H1 (cell line): Measurements from ENCODE around the gene ACAP3. TPM values are rescaled to one million over a fixed set of nuclear protein-coding genes. Genes with fewer than 3 reads are reported as not detected.
A peak's percentile ranks its signal among the peaks of the same experiment; 100 is the strongest.

Experiments used
- CTCF ChIA-PET: fragments of 300-600 bp; sonication (Branson Sonifier 250); formaldehyde crosslinking; loops from one replicate; lab custom pipeline; 2021; ENCODE audit not compliant: partially characterized antibody; lab: Charles Lee
- POLR2A ChIA-PET: fragments of 300-600 bp; sonication (Branson Sonifier 250); formaldehyde crosslinking; loops from one replicate; lab custom pipeline; 2021; ENCODE audit warnings: inconsistent platforms; ENCODE audit not compliant: partially characterized antibody; lab: Charles Lee
- DNase-seq, 2 experiments: peaks; one replicate each; pipeline versions ENCODE4 v3.0.0 to v3.0.0-alpha.2; 2010 to 2022; ENCODE audit warnings: low spot score in 2 of 2, low read depth in 1 of 2, mixed read lengths in 1 of 2
- FAIRE-seq: peaks from 2 replicates; lab custom pipeline; 2011; peaks lifted over from hg19 to GRCh38; lab: Jason Lieb, UNC
- H2AFZ ChIP-seq: 2 replicates; pipeline ENCODE4 v1.8.1; 2012; ENCODE audit warnings: low read length, inconsistent platforms
- H2AK5ac ChIP-seq: 2 replicates; pipeline ENCODE4 v1.6.1; 2013; ENCODE audit warnings: low read depth, low read length
- H2BK120ac ChIP-seq: replicated peaks from 2 replicates; pipeline ENCODE3; 2013; ENCODE audit warnings: low read depth, low read length, inconsistent platforms
- H2BK12ac ChIP-seq: 2 replicates; pipeline ENCODE4 v1.6.1; 2013; ENCODE audit warnings: low read depth, low read length
- H2BK15ac ChIP-seq: 2 replicates; pipeline ENCODE4 v1.6.1; 2013; ENCODE audit warnings: low read length
- H2BK20ac ChIP-seq: 2 replicates; pipeline ENCODE4 v1.6.1; 2013; ENCODE audit warnings: low read length
- H2BK5ac ChIP-seq: 2 replicates; pipeline ENCODE4 v1.6.1; 2013; ENCODE audit warnings: low read depth, low read length
- H3K14ac ChIP-seq: 2 replicates; pipeline ENCODE4 v1.6.1; 2013; ENCODE audit warnings: inconsistent platforms; ENCODE audit not compliant: insufficient read length
- H3K18ac ChIP-seq: 2 replicates; pipeline ENCODE4 v1.6.1; 2013; ENCODE audit warnings: low read length; ENCODE audit errors: extremely low read depth
- H3K23ac ChIP-seq: 2 replicates; pipeline ENCODE4 v1.6.1; 2013; ENCODE audit warnings: inconsistent platforms; ENCODE audit not compliant: insufficient read length
- H3K23me2 ChIP-seq: 2 replicates; pipeline ENCODE4 v1.6.1; 2013; ENCODE audit warnings: low read depth, low read length
- H3K27ac ChIP-seq: 2 replicates; pipeline ENCODE4 v1.6.1; 2011; ENCODE audit warnings: low read depth, low read length, inconsistent platforms
- H3K27me3 ChIP-seq, 4 experiments: replicated peaks in 1 of 4; 1 replicate in 1 of 4; 2 replicates in 3 of 4; pipeline versions ENCODE4 v1.6.1 to v1.8.1; 2011 to 2013; ENCODE audit warnings: low read length in 3 of 4, mild to moderate bottlenecking in 3 of 4, inconsistent platforms in 2 of 4, mixed read lengths in 2 of 4, moderate library complexity in 1 of 4; ENCODE audit not compliant: control insufficient read depth in 3 of 4, insufficient read depth in 3 of 4; ENCODE audit errors: extremely low read depth in 1 of 4
- H3K36me3 ChIP-seq, 4 experiments: 2 replicates each; pipeline versions ENCODE4 v1.6.1 to v1.8.1; 2011 to 2013; ENCODE audit warnings: mild to moderate bottlenecking in 4 of 4, low read length in 3 of 4, moderate library complexity in 2 of 4, control low read depth in 1 of 4, inconsistent platforms in 1 of 4; ENCODE audit not compliant: insufficient read depth in 4 of 4, control insufficient read depth in 2 of 4
- H3K4ac ChIP-seq: replicated peaks from 2 replicates; pipeline ENCODE3; 2013; ENCODE audit warnings: low read length, low read depth, mixed read lengths, inconsistent platforms; ENCODE audit not compliant: insufficient read length
- H3K4me1 ChIP-seq, 4 experiments: replicated peaks in 1 of 4; 1 replicate in 1 of 4; 2 replicates in 3 of 4; pipeline versions ENCODE4 v1.6.1 to v1.8.1; 2011 to 2013; ENCODE audit warnings: low read length in 3 of 4, inconsistent platforms in 2 of 4, mixed read lengths in 1 of 4; ENCODE audit not compliant: insufficient read depth in 4 of 4, control insufficient read depth in 3 of 4
- H3K4me2 ChIP-seq, 2 experiments: 2 replicates each; pipeline versions ENCODE4 v1.6.1 to v1.8.1; 2011 to 2013; ENCODE audit warnings: low read depth in 2 of 2, low read length in 2 of 2, control low read depth in 1 of 2, inconsistent platforms in 1 of 2, mild to moderate bottlenecking in 1 of 2; ENCODE audit not compliant: insufficient read depth in 1 of 2
- H3K4me3 ChIP-seq, 4 experiments: fragments of 200-600, 300-600 bp in 1 of 4; sonication (generic), shearing (Covaris generic), sonication (Bioruptor Twin) in 1 of 4; 2 replicates each; pipeline versions ENCODE4 v1.5.1 to v1.8.1; 2011 to 2016; ENCODE audit warnings: low read length in 4 of 4, low read depth in 3 of 4, control low read depth in 2 of 4, inconsistent platforms in 2 of 4, mild to moderate bottlenecking in 2 of 4, mixed read lengths in 1 of 4, moderate library complexity in 1 of 4; ENCODE audit not compliant: insufficient read depth in 2 of 4; ENCODE audit errors: extremely low read depth in 1 of 4
- H3K56ac ChIP-seq: replicated peaks from 2 replicates; pipeline ENCODE3; 2013; ENCODE audit warnings: low read depth, mild to moderate bottlenecking, mixed read lengths, low read length, inconsistent platforms; ENCODE audit not compliant: insufficient read length
- H3K79me1 ChIP-seq: 2 replicates; pipeline ENCODE4 v1.6.1; 2013; ENCODE audit warnings: low read depth, low read length, control low read depth
- H3K79me2 ChIP-seq, 2 experiments: 2 replicates each; pipeline versions ENCODE4 v1.6.1 to v1.8.1; 2012 to 2013; ENCODE audit warnings: low read length in 2 of 2, mild to moderate bottlenecking in 2 of 2, inconsistent platforms in 1 of 2; ENCODE audit not compliant: insufficient read depth in 2 of 2, control insufficient read depth in 1 of 2
- H3K9ac ChIP-seq, 4 experiments: replicated peaks in 1 of 4; 1 replicate in 1 of 4; 2 replicates in 3 of 4; pipeline versions ENCODE4 v1.6.1 to v1.8.1; 2011 to 2013; ENCODE audit warnings: low read depth in 3 of 4, low read length in 3 of 4, control low read depth in 2 of 4, mild to moderate bottlenecking in 2 of 4, moderate library complexity in 2 of 4, inconsistent platforms in 1 of 4; ENCODE audit errors: extremely low read depth in 1 of 4
- H3K9me3 ChIP-seq, 2 experiments: 2 replicates each; pipeline versions ENCODE4 v1.6.1 to v1.8.1; 2012 to 2013; ENCODE audit warnings: mild to moderate bottlenecking in 2 of 2, moderate library complexity in 2 of 2, control low read depth in 1 of 2, inconsistent platforms in 1 of 2, low read depth in 1 of 2, low read length in 1 of 2, mixed read lengths in 1 of 2; ENCODE audit not compliant: insufficient read depth in 2 of 2
- H4K20me1 ChIP-seq, 2 experiments: replicated peaks in 1 of 2; 2 replicates each; pipeline versions ENCODE3 to v1.8.1; 2011 to 2013; ENCODE audit warnings: inconsistent platforms in 2 of 2, low read length in 2 of 2, mild to moderate bottlenecking in 1 of 2; ENCODE audit not compliant: insufficient read depth in 2 of 2, control insufficient read depth in 1 of 2
- H4K5ac ChIP-seq: 2 replicates; pipeline ENCODE4 v1.6.1; 2013; ENCODE audit warnings: low read length, low read depth, mixed read lengths, inconsistent platforms; ENCODE audit not compliant: insufficient read length
- H4K8ac ChIP-seq: 2 replicates; pipeline ENCODE4 v1.8.0; 2013; ENCODE audit warnings: mild to moderate bottlenecking, moderate library complexity, low read length, inconsistent platforms; ENCODE audit not compliant: insufficient read depth; ENCODE audit errors: extremely low read depth
- H4K91ac ChIP-seq: replicated peaks from 2 replicates; pipeline ENCODE3; 2013; ENCODE audit warnings: low read length, mixed read lengths, inconsistent platforms; ENCODE audit not compliant: insufficient read length
- ASH2L ChIP-seq: fragments of 200-600, 300-600 bp; sonication (generic); IDR thresholded peaks from one replicate; pipeline ENCODE4 v1.7.1; 2017; ENCODE audit warnings: low read length
- POLR2AphosphoS5 ChIP-seq: IDR thresholded peaks from 2 replicates; pipeline ENCODE4 v1.6.1; 2011; ENCODE audit warnings: low read depth, low read length
- WGBS, 2 experiments: shearing (Covaris generic) in 1 of 2; methylation state at CpG; one replicate each; pipeline versions ENCODE4 v1.1.6 to v1.1.7; 2013 to 2015; ENCODE audit warnings: low lambda C conversion rate in 2 of 2, mixed read lengths in 2 of 2, inconsistent platforms in 1 of 2, low coverage in 1 of 2, missing lambda C conversion rate in 1 of 2; ENCODE audit not compliant: insufficient replicate concordance in 2 of 2, insufficient coverage in 1 of 2, insufficient read length in 1 of 2; ENCODE audit errors: extremely low coverage in 1 of 2, missing lambda C conversion rate in 1 of 2; 5-methylcytosine and 5-hydroxymethylcytosine counted together
- polyA plus RNA-seq, 7 experiments: library from polyadenylated mRNA; depleted of rRNA in 3 of 7; stranded (reverse) in 5 of 7; unstranded in 2 of 7; fragments of >200 nt in 5 of 7; fragments of 200-250 nt in 2 of 7; gene quantifications; 1 replicate in 5 of 7; 2 replicates in 1 of 7; 4 replicates in 1 of 7; pipeline versions ENCODE4 v1.2.1 to v1.2.3, GENCODE V29; 2011 to 2013; ENCODE audit warnings: missing spikeins in 2 of 7, mixed read lengths in 2 of 7
- total RNA-seq: library from RNA; stranded (reverse); fragmentation: NEBNext Ultra II Directional; extraction: Animal tissue kit (Norgen Biotek cat#: 25700); gene quantifications from 2 replicates; pipeline ENCODE4 v1.2.1, GENCODE V29; 2021

ACAP3 gene
- total and polyA plus RNA-seq, 2 of the 8 experiments (the other 6 are each of a cell fraction or from before 2014, with no cell fraction given): 14.8 to 28.3 TPM

DNA sequence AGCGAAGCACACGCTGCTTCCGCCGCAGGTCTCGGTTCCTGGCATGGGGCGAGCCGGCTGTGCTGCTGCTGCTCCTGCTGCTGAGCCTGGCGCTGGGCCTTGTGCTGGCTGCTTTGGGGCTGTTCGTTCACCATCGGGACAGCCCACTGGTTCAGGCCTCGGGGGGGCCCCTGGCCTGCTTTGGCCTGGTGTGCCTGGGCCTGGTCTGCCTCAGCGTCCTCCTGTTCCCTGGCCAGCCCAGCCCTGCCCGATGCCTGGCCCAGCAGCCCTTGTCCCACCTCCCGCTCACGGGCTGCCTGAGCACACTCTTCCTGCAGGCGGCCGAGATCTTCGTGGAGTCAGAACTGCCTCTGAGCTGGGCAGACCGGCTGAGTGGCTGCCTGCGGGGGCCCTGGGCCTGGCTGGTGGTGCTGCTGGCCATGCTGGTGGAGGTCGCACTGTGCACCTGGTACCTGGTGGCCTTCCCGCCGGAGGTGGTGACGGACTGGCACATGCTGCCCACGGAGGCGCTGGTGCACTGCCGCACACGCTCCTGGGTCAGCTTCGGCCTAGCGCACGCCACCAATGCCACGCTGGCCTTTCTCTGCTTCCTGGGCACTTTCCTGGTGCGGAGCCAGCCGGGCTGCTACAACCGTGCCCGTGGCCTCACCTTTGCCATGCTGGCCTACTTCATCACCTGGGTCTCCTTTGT is 26.0 kb upstream of the ACAP3 start:
- H3K23me2 ChIP-seq: peaks cover 2% of the 10 kb centered on the region; the same call in 1 of the 2 replicates
- no peak overlapping the region for H3K4me3 ChIP-seq
- H3K27ac ChIP-seq: no peak overlapping the region
- no peaks in the 10 kb centered on the region for H3K79me2 ChIP-seq
- H3K18ac ChIP-seq: no peak overlapping the region
- no peak overlapping the region for H2AK5ac ChIP-seq
- DNase-seq (no peak), FAIRE-seq (no peak)
- no peaks in the 10 kb centered on the region; a peak in 1 of 7 replicates for H3K27me3 ChIP-seq
- CTCF ChIA-PET: interaction anchor here (1.6 to 2.2 kb wide), 2 partner anchors 38 to 42 kb away, joined by 5 read pairs; no protein-coding TSS in a partner anchor
- 93% methylated on average over 27 of the region's 36 CpGs; no CpG with 5 or more reads in 1 of the 2 experiments for WGBS, 2 experiments
- no peak overlapping the region for H2BK20ac ChIP-seq
- no peak overlapping the region for H3K9ac ChIP-seq
- no peak overlapping the region for H3K23ac ChIP-seq
- no peak overlapping the region for H3K56ac ChIP-seq
- no peak overlapping the region for H2BK15ac ChIP-seq
- no peak overlapping the region for H4K5ac ChIP-seq
- TF ChIP-seq POLR2AphosphoS5 (peak; percentile 39; the same call in 1 of the 2 replicates), ASH2L (no peak)
- H3K4me1 ChIP-seq: no peaks in the 10 kb centered on the region; a peak in 2 of 7 replicates
- H3K36me3 ChIP-seq: peaks cover 0 to 15% (median 3%) of the 10 kb centered on the region in 4 experiments; a peak in 4 of 8 replicates
- no peak overlapping the region for H2BK12ac ChIP-seq
- no peak overlapping the region for H4K91ac ChIP-seq
- no peak overlapping the region for H3K4me2 ChIP-seq
- H3K79me1 ChIP-seq: peaks cover 6% of the 10 kb centered on the region; the same call in 1 of the 2 replicates
- no peak overlapping the region for H3K14ac ChIP-seq
- H4K20me1 ChIP-seq: peaks cover 10 to 32% of the 10 kb centered on the region in 2 experiments
- H3K4ac ChIP-seq: no peak overlapping the region
- no peak overlapping the region for H2BK5ac ChIP-seq
- H4K8ac ChIP-seq: no peak overlapping the region
- peaks cover 0 to 6% of the 10 kb centered on the region in 2 experiments; a peak in 2 of 4 replicates for H3K9me3 ChIP-seq
- H2BK120ac ChIP-seq: no peak overlapping the region
- H2AFZ ChIP-seq: no peak overlapping the region
- POLR2A ChIA-PET: interaction anchor here (1.1 to 9.0 kb wide), 14 partner anchors 7 to 66 kb away, joined by 3 to 134 read pairs (median 4); partner anchors contain the start of genes AURKAIP1, CCNL2 and DVL1
